Activated T-helper 1 cell treated with anti-CD3 and anti-CD28 coated beads, Interleukin-12 subunit alpha, Interleukin-12 subunit beta, Interleukin-2, Interleukin-4 antibody, amounts not matched to agents 30 ng/mL and 10 ng/mL and 1 ng/mL, durations not matched to agents 14 hours and 24 hours and 36 hours (primary cell): Measurements from ENCODE around the gene KYNU. TPM values are rescaled to one million over a fixed set of nuclear protein-coding genes. Genes with fewer than 3 reads are reported as not detected.
A peak's percentile ranks its signal among the peaks of the same experiment; 100 is the strongest.
"Not testable (repeated sequence)": the region's sequence is repeated elsewhere in the genome, so short reads cannot be mapped to it uniquely, and the experiment has no call there.

Source experiments
- DNase-seq: peaks from one replicate; pipeline ENCODE4 v3.0.0; 2021; ENCODE audit warnings: low spot score
- H3K27ac Mint-ChIP-seq: one replicate; pipeline ENCODE4 v1.8.0; 2021; ENCODE audit warnings: mild to moderate bottlenecking, mixed read lengths
- H3K27me3 Mint-ChIP-seq: one replicate; pipeline ENCODE4 v1.8.0; 2022; ENCODE audit warnings: mild to moderate bottlenecking, moderate library complexity, mixed read lengths; ENCODE audit not compliant: insufficient read depth
- H3K36me3 Mint-ChIP-seq: one replicate; pipeline ENCODE4 v1.8.0; 2021; ENCODE audit warnings: low read depth, mixed read lengths
- H3K4me1 Mint-ChIP-seq: one replicate; pipeline ENCODE4 v1.8.0; 2021; ENCODE audit warnings: low read depth, mixed read lengths
- H3K4me3 Mint-ChIP-seq: one replicate; pipeline ENCODE4 v1.8.0; 2021; ENCODE audit warnings: mild to moderate bottlenecking, moderate library complexity, mixed read lengths
- H3K9me3 Mint-ChIP-seq: one replicate; pipeline ENCODE4 v1.8.0; 2021; ENCODE audit warnings: mixed read lengths
- intact Hi-C: fragments of 100-400 bp; cut with micrococcal nuclease; formaldehyde crosslinking; loops from one replicate; pipeline ENCODE4 v1.15.1; 2024
- total RNA-seq: library from RNA; stranded (reverse); gene quantifications from 2 replicates; pipeline ENCODE4 v1.2.3, GENCODE V29; 2022

KYNU gene
- total RNA-seq, 1 donor from 2014 or later = not detected

DNA sequence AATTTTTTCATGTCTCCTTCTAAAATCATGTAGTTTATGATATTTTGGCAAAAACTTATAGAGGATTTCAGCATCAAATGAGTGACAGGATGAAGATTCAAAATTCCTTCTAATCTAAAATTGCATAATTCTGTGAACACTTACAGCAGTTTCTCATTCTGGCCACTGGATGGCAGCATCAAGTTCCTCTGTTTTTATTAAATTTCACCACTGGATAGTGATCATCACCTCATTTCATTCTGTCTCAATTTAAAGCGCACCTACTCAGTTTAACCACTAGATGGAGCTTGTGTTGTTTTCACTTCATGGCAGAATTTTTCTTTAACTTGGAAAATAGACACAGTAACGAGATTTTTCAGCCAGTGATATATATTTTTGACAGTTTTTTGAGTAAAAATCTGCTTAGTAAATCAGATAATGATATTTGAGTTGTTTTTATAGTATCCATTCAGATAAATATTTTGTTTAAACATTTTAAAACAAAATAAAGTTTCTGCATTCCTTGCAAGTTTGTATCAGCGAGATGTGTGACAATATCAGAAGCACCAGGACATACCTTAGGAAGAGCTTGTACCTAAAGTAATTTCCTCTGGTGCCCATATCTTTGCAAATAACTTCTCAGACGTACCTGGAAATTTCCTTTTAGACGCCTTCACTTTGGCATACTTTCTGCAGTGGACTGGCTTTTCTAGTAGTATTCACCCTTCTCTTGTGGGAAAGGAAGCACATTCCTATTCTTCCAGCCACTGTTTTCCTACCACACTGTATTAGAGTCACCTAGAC, 157.0 kb downstream of the KYNU start:
- peak; percentile 48 for DNase-seq
- Mint-ChIP-seq H3K4me1 (peaks cover 9% of the 10 kb centered on the region), H3K36me3 (no peaks in the 10 kb centered on the region), H3K27me3 (no peaks in the 10 kb centered on the region), H3K9me3 (peaks cover 3% of the 10 kb centered on the region), H3K4me3 (no peak overlapping the region), H3K27ac (no peak overlapping the region)
- intact Hi-C loops = loop anchor here (1.0 to 2.0 kb wide), 6 partner anchors 50 to 250 kb away; no protein-coding TSS in a partner anchor

DNA sequence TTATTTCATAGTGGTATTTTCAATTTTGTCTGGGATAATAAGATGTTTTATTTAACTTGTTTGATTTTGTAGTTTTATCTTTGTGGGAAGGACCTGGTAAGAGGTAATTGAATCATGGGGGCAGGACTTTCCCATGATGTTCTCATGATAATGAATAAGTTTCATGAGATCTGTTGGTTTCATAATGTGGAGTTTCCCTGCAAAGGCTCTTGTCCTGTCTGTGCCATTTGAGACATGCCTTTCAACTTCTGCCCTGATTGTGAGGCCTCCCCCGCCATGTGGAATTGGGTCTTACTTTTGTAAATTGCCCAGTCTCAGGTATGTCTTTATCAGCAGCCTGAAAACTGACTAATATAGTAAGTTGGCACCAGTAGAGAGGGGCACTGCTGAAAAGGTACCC, 174.0 kb downstream of the KYNU start:
- Mint-ChIP-seq H3K4me1 (no peaks in the 10 kb centered on the region), H3K27me3 (peaks cover 17% of the 10 kb centered on the region), H3K36me3 (no peaks in the 10 kb centered on the region), H3K4me3 (no peak overlapping the region), H3K27ac (no peak overlapping the region), H3K9me3 (peaks cover 11% of the 10 kb centered on the region)
- intact Hi-C loops = no loop called here
- no peak for DNase-seq

DNA sequence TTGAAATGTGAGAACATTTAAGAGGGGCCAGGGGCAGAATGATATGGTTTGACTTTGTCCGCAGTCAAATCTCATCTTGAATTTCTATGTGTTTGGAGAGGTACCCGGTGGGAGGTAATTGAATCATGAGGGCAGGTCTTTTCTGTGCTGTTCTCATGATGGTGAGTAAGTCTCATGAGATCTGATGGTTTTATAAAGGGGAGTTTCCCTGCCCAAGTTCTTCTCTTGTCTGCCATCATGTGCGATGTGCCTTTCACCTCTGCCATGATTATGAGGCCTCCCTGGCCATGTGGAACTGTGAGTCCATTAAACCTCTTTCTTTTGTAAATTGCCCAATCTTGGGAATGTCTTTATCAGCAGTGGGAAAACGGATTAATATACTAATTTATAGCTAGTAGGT, 176.0 kb downstream of the KYNU start:
- not testable (repeated sequence) for H3K4me3 Mint-ChIP-seq, DNase-seq
- H3K9me3 Mint-ChIP-seq = peaks cover 19% of the 10 kb centered on the region

DNA sequence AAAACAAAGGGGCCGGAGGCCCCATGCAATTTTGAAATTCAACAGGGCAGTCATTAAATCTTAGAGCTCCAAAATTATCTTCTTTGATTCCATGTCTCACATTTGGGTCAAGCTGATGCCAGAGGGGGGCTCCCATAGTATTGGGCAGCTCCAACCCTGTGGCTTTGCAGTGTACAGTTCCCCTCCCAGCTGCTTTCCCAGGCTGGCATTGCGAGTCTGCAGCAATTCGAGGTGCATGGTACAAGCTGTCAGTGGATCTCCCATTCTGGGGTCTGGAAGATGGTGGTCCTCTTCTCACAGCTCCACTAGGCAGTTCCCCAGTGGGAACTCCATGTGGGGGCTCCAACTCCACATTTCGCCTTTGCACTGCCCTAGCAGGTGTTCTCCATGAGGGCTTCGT, 179.1 kb downstream of the KYNU start:
- Mint-ChIP-seq H3K27me3 (peaks cover 14% of the 10 kb centered on the region), H3K4me1 (no peaks in the 10 kb centered on the region), H3K27ac (no peak overlapping the region), H3K9me3 (peaks cover 19% of the 10 kb centered on the region), H3K36me3 (no peaks in the 10 kb centered on the region), H3K4me3 (no peak overlapping the region)
- DNase-seq = no peak
- intact Hi-C loops = no loop called here

More for the DNA sequence above, 176.0 kb downstream of the KYNU start:
- H3K36me3 Mint-ChIP-seq, H3K27ac Mint-ChIP-seq, H3K4me1 Mint-ChIP-seq, intact Hi-C loops: not testable (repeated sequence)
- H3K27me3 Mint-ChIP-seq = peaks cover 12% of the 10 kb centered on the region

DNA sequence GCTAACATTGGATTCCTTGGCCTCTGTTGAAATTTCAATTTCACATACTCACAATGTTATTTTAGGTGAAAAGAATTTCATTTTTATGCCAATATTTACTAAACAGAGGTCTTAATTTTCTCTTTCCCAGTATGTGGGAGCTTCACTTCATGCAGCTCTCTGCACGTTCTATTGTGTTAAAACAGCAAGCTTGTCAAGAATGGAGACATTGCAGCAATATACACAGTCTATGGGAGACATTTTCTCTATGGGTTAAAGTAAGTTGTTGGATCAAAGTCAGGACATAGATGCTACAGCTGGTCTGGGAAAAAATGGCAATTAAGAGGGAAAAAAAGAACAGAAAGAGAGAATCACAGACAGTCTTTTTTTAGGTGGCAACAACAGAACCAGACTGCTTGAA, 181.4 kb downstream of the KYNU start:
- Mint-ChIP-seq H3K9me3 (peaks cover 19% of the 10 kb centered on the region), H3K4me3 (no peak overlapping the region), H3K36me3 (no peaks in the 10 kb centered on the region), H3K27ac (no peak overlapping the region), H3K4me1 (no peaks in the 10 kb centered on the region), H3K27me3 (peaks cover 17% of the 10 kb centered on the region)
- intact Hi-C loops = no loop called here
- no peak for DNase-seq

DNA sequence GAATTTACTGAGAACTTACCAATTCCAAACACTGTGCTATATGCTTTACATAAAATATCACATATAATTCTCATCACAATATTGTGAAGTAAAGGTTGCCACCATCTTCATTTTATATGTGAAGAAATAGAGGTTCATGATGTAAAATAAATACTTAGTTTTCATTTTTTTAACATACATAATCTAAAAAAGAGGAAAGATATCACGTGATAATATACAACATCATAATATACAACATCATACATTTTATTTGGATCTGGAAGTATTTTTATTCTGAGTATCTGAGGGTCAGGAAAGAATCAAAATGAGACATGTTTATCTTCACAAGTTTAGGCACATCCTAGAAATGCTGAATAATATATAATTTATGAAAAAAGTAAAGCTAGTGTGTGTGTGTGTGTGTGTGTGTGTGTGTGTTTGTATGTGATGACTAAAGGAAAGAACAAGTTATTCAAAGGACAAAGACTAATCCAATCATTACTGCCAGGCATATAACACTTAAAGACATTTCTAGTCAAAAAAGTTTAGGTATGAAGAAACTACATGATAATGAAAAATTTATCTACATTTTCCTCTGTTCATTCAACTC, 186.2 kb downstream of the KYNU start:
- Mint-ChIP-seq H3K27me3 (peaks cover 22% of the 10 kb centered on the region), H3K36me3 (no peaks in the 10 kb centered on the region), H3K27ac (no peak overlapping the region), H3K4me3 (no peak overlapping the region), H3K9me3 (peaks cover 15% of the 10 kb centered on the region), H3K4me1 (no peaks in the 10 kb centered on the region)
- no peak for DNase-seq
- intact Hi-C loops = no loop called here

DNA sequence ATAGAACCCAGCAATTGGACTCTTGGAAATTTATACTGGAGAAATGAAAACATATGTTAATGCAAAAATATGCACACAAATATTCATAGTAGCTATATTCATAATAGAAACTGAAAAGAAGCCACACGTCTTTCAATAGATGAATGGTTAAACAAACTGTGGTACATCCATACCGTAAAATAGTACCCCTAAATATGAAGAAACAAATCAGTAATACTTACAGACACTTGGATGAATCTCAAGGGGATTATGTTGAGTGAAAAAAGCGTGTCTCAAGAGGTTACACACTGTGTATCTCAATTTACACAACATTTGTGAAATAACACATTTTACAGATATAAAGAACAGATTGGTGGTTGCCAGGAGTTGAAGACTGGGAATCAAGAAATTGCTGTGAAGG, 190.6 kb downstream of the KYNU start:
- Mint-ChIP-seq H3K27ac (no peak overlapping the region), H3K4me1 (no peaks in the 10 kb centered on the region)

DNA sequence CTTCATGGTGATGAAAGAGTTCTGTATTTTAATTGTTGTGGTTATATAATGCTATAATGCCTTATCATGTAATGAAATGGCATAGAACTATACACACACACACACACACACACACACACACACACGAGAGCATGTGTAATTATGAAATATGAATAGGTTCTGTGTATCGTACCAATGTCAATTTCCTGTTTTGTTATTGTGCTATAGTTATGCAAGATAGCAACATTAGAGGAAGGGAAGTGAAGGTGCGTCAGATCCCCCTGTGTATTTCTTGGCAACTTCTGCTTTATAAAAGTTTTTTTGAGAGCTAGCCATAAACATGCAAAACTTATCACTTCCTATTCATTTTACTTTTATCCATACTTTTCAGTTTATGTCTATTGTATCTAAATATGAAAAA, 191.0 kb downstream of the KYNU start:
- Mint-ChIP-seq H3K27me3 (peaks cover 8% of the 10 kb centered on the region), H3K9me3 (peaks cover 15% of the 10 kb centered on the region)

More for the DNA sequence above, 190.6 kb downstream of the KYNU start:
- DNase-seq = no peak
- Mint-ChIP-seq H3K36me3 (no peaks in the 10 kb centered on the region), H3K9me3 (peaks cover 15% of the 10 kb centered on the region), H3K4me3 (no peak overlapping the region), H3K27me3 (peaks cover 8% of the 10 kb centered on the region)
- intact Hi-C loops = no loop called here

DNA sequence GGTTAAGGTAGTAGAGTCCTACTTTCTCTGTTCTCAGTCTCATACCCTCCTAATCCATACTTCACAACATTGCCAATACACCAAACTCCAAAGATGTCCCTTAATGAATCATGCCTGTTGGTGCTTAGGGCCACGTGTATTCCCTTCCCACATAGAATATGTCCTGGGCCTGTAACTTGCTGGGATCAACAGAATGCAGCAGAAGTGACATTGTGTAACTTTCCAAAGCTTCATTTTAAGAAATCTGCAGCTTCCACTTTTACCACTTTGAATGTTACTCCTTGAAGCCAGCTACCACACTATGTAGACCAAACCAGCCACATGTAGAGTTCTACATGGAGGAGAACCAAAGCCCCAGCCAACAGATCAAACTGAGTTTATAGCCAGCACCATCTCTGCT, 193.2 kb downstream of the KYNU start:
- H3K4me1 Mint-ChIP-seq = no peaks in the 10 kb centered on the region
- no peak overlapping the region for H3K4me3 Mint-ChIP-seq
- no peak for DNase-seq
- H3K27ac Mint-ChIP-seq = no peak overlapping the region
- peaks cover 1% of the 10 kb centered on the region for H3K36me3 Mint-ChIP-seq
- peaks cover 10% of the 10 kb centered on the region for H3K27me3 Mint-ChIP-seq
- intact Hi-C loops = no loop called here
- H3K9me3 Mint-ChIP-seq = peaks cover 18% of the 10 kb centered on the region

More for the DNA sequence above, 191.0 kb downstream of the KYNU start:
- intact Hi-C loops = no loop called here
- no peak overlapping the region for H3K27ac Mint-ChIP-seq
- no peak overlapping the region for H3K4me3 Mint-ChIP-seq
- H3K36me3 Mint-ChIP-seq = no peaks in the 10 kb centered on the region
- DNase-seq = no peak
- no peaks in the 10 kb centered on the region for H3K4me1 Mint-ChIP-seq

DNA sequence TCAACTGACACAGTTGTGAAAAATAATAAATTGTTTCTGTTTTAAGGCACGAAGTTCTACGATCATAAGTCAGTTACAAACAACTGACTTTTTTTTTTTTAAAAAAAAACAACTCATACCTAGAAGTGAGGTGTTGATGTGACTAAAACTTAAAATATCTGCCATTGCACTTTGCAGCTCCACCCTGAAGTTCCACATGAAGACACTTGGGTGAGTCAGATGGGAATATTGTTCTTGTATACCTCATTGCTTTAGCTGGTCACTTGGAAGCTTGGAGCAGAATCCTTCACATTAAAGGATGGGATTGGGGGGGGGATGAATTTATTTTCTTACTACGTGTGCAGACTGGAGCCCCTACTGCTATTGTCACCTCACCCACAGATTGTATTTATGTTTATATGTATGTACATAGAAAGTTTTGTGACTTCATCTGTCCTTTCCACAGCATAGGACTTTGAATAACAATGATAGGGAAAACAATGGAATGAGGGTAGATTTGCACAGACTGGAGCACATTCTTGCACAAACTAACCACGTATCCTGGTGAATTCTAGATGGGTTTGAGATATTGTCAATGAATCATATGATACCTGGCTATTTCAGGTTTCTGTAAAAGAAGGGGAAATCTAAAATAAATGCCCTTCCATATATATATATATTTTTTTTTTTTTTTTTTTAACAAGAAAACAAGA, 193.9 kb downstream of the KYNU start:
- intact Hi-C loops = no loop called here
- peaks cover 7% of the 10 kb centered on the region for H3K27me3 Mint-ChIP-seq
- H3K36me3 Mint-ChIP-seq = peaks cover 1% of the 10 kb centered on the region
- DNase-seq = no peak
- H3K4me3 Mint-ChIP-seq = no peak overlapping the region
- no peaks in the 10 kb centered on the region for H3K4me1 Mint-ChIP-seq
- no peak overlapping the region for H3K27ac Mint-ChIP-seq
- peaks cover 14% of the 10 kb centered on the region for H3K9me3 Mint-ChIP-seq

DNA sequence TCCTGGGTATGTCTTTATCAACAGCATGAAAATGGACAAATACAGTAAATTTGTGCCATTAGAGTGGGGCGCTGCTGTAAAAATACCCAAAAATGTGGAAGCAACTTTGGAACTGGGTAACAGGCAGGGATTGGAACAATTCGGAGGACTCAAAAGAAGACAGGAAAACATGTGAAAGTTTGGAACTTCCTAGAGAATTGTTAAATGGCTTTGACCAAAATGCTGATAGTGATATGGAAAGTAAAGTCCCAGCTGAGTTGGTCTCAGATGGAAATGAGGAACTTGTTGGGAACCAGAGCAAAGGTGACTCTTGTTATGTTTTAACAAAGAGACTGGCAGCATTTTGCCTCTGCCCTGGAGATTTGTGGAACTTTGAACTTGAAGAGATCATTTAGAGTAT, 197.4 kb downstream of the KYNU start:
- intact Hi-C loops, H3K27me3 Mint-ChIP-seq: not testable (repeated sequence)

DNA sequence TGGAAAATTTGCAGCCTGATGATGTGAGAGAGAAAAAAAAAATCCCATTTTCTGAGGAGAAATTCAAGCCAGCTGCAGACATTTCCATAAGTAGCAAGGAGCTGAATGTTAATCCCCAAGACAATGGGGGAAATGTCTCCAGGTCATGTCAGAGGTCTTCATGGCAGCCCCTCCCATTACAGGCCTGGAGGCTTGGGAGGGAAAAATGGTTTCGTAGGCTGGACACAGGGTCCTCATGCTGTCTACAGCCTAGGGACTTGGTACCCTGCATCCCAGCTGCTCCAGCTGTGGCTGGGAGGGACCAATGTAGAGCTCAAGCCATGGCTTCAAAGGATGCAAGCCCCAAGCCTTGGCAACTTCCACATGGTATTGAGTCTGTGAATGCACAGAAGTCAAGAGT, 198.2 kb downstream of the KYNU start:
- Mint-ChIP-seq H3K36me3 (peaks cover 1% of the 10 kb centered on the region), H3K4me1 (no peaks in the 10 kb centered on the region), H3K27me3 (peaks cover 10% of the 10 kb centered on the region), H3K9me3 (peaks cover 14% of the 10 kb centered on the region), H3K4me3 (no peak overlapping the region), H3K27ac (no peak overlapping the region)
- intact Hi-C loops = no loop called here
- no peak for DNase-seq

More for the DNA sequence above, 197.4 kb downstream of the KYNU start:
- not testable (repeated sequence) for DNase-seq, H3K4me1 Mint-ChIP-seq, H3K27ac Mint-ChIP-seq, H3K4me3 Mint-ChIP-seq, H3K36me3 Mint-ChIP-seq
- peaks cover 14% of the 10 kb centered on the region for H3K9me3 Mint-ChIP-seq

DNA sequence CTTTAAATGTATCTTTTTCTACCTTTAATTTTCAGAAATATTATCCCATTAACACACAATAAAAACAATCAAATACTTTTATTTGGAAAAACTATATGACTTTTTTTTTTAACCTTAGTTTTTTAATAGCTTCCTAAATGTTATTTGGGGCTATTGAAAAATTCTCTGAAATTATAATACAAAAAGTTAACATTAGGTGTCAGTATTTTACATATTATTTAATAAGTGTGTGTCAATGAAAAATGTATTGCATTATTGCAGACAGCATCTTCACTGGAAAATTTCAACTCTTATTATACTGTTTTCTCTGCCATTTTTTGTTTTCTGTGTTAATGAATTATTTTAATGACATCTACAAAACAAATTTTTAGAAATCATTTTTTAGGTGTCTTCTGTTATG, 200.6 kb downstream of the KYNU start:
- DNase-seq = no peak
- no peak overlapping the region for H3K4me3 Mint-ChIP-seq
- peaks cover 14% of the 10 kb centered on the region for H3K9me3 Mint-ChIP-seq
- H3K4me1 Mint-ChIP-seq = no peaks in the 10 kb centered on the region
- peaks cover 7% of the 10 kb centered on the region for H3K27me3 Mint-ChIP-seq
- peaks cover 1% of the 10 kb centered on the region for H3K36me3 Mint-ChIP-seq
- no peak overlapping the region for H3K27ac Mint-ChIP-seq
- intact Hi-C loops = no loop called here
